ENCODE data around the gene ANXA2R. TPM values are rescaled to one million over a fixed set of nuclear protein-coding genes. Genes with fewer than 3 reads are reported as not detected.

Gene ANXA2R
- total and polyA plus RNA-seq, 9 of the 15 experiments (the other 6 are each of a cell fraction or from before 2014, with no cell fraction given): 2.1 to 4.8 (median 3.4) TPM

DNA sequence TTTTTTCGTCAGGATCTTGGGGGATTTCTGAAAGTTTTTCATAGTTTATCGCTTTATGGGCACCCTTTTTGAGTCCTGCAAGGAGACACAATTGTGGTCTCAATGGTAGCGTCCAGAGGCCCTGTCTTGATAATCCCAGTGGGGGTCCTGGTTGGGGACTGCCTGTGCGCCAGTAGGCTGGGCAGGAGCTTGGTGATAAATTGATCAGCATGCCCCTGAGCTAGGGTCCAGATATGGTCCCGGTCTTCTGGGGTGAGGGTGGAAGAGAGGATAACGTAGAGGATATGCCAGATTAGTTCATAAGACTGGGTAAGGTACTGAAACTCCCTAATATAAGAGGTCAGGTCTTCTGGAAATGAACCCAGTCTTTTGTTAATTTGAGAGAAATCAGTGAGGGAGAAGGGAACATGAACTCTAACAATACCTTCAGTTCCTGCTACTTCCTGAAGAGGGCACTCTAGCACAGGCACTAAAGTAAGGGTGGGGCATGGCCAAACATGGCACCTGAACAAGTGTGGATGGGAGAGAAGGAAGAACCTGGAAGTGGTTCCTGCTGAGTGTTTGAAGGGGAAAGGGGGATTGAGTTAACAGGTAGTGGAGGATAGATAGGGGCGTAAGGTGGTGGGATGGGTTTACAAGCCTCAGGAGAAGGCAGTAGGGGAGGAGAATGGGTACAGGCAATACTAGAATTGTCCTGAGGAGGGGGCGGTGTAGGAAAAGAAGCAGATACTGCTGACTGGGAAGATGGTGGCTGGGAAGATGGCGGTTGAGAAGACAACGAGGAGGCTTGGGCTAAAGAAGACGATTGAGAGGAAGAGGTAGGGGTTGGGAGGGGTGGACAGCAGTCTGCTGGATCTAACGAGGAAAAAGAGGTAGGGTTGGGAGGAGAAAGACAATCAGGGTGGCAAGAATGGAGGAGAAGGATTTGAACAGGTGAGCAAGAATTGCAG lies 33.8 kb upstream of the ANXA2R start (continued):
- TF ChIP-seq GTF2A2 (tag; IDR thresholded peaks at IDR 0.05) (no peak), EGR1 (conservative IDR thresholded peaks at IDR 0.05) (peak; percentile 40), ZBTB17 (CRISPR knock-in tag; IDR thresholded peaks at IDR 0.05) (peak; percentile 89), HNRNPL (IDR thresholded peaks at IDR 0.05; ENCODE audit: low read depth, low read length) (no peak), SMARCE1 (IDR thresholded peaks at IDR 0.05) (peak; percentile 58; the same call in 1 of the 2 replicates), TEAD2 (tag; IDR thresholded peaks at IDR 0.05) (no peak), ZZZ3 (IDR thresholded peaks at IDR 0.05) (peak; percentile 61; the same call in 1 of the 2 replicates), ATF7 (IDR thresholded peaks at IDR 0.05) (peak; percentile 14; the same call in 1 of the 2 replicates), ZNF589 (CRISPR knock-in tag; IDR thresholded peaks at IDR 0.05; ENCODE audit: low read depth) (peak; percentile 68; the same call in 1 of the 2 replicates), GTF2E2 (tag; IDR thresholded peaks at IDR 0.05) (no peak), DDX20 (tag; IDR thresholded peaks at IDR 0.05; ENCODE audit: low read depth) (0 out of 2 replicates have a peak, but pooled peaks have one; percentile 42), WHSC1 (IDR thresholded peaks at IDR 0.05; ENCODE audit: low read length) (no peak), ZNF583 (CRISPR knock-in tag; IDR thresholded peaks at IDR 0.05) (peak; percentile 78), ZNF324 (CRISPR knock-in tag; IDR thresholded peaks at IDR 0.05) (no peak), TSC22D4 (tag; IDR thresholded peaks at IDR 0.05) (no peak), ZNF444 (CRISPR knock-in tag; IDR thresholded peaks at IDR 0.05) (peak; percentile 14; the same call in 1 of the 2 replicates), ASH1L (IDR thresholded peaks at IDR 0.05; ENCODE audit: borderline replicate concordance, low read depth, partially characterized antibody) (peak; percentile 39)
- TF ChIP-seq, protein P1, sequence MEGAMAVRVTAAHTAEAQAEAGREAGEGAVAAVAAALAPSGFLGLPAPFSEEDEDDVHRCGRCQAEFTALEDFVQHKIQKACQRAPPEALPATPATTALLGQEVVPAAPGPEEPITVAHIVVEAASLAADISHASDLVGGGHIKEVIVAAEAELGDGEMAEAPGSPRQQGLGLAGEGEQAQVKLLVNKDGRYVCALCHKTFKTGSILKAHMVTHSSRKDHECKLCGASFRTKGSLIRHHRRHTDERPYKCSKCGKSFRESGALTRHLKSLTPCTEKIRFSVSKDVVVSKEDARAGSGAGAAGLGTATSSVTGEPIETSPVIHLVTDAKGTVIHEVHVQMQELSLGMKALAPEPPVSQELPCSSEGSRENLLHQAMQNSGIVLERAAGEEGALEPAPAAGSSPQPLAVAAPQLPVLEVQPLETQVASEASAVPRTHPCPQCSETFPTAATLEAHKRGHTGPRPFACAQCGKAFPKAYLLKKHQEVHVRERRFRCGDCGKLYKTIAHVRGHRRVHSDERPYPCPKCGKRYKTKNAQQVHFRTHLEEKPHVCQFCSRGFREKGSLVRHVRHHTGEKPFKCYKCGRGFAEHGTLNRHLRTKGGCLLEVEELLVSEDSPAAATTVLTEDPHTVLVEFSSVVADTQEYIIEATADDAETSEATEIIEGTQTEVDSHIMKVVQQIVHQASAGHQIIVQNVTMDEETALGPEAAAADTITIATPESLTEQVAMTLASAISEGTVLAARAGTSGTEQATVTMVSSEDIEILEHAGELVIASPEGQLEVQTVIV (CRISPR knock-in tag; IDR thresholded peaks at IDR 0.05; ENCODE audit: borderline replicate concordance): peak; percentile 16; the same call in 1 of the 2 replicates
- TF ChIP-seq, protein P2, sequence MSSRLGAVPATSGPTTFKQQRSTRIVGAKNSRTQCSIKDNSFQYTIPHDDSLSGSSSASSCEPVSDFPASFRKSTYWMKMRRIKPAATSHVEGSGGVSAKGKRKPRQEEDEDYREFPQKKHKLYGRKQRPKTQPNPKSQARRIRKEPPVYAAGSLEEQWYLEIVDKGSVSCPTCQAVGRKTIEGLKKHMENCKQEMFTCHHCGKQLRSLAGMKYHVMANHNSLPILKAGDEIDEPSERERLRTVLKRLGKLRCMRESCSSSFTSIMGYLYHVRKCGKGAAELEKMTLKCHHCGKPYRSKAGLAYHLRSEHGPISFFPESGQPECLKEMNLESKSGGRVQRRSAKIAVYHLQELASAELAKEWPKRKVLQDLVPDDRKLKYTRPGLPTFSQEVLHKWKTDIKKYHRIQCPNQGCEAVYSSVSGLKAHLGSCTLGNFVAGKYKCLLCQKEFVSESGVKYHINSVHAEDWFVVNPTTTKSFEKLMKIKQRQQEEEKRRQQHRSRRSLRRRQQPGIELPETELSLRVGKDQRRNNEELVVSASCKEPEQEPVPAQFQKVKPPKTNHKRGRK (tag; IDR thresholded peaks at IDR 0.05): peak; percentile 59
- TF ChIP-seq, protein P3, sequence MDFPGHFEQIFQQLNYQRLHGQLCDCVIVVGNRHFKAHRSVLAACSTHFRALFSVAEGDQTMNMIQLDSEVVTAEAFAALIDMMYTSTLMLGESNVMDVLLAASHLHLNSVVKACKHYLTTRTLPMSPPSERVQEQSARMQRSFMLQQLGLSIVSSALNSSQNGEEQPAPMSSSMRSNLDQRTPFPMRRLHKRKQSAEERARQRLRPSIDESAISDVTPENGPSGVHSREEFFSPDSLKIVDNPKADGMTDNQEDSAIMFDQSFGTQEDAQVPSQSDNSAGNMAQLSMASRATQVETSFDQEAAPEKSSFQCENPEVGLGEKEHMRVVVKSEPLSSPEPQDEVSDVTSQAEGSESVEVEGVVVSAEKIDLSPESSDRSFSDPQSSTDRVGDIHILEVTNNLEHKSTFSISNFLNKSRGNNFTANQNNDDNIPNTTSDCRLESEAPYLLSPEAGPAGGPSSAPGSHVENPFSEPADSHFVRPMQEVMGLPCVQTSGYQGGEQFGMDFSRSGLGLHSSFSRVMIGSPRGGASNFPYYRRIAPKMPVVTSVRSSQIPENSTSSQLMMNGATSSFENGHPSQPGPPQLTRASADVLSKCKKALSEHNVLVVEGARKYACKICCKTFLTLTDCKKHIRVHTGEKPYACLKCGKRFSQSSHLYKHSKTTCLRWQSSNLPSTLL (IDR thresholded peaks at IDR 0.05): 0 out of 2 replicates have a peak, but pooled peaks have one; percentile 61
- TF ChIP-seq, protein P4, sequence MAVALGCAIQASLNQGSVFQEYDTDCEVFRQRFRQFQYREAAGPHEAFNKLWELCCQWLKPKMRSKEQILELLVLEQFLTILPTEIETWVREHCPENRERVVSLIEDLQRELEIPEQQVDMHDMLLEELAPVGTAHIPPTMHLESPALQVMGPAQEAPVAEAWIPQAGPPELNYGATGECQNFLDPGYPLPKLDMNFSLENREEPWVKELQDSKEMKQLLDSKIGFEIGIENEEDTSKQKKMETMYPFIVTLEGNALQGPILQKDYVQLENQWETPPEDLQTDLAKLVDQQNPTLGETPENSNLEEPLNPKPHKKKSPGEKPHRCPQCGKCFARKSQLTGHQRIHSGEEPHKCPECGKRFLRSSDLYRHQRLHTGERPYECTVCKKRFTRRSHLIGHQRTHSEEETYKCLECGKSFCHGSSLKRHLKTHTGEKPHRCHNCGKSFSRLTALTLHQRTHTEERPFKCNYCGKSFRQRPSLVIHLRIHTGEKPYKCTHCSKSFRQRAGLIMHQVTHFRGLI (CRISPR knock-in tag; IDR thresholded peaks at IDR 0.05): peak; percentile 12; the same call in 1 of the 2 replicates

Measured in K562 (cell line).